Measurements from ENCODE around the gene PGBD2. TPM values are rescaled to one million over a fixed set of nuclear protein-coding genes. Genes with fewer than 3 reads are reported as not detected.

The PGBD2 gene
- polyA plus RNA-seq, 2 of the 4 experiments (the other 2 are of a cell fraction) = 5.6 to 7.1 TPM

DNA sequence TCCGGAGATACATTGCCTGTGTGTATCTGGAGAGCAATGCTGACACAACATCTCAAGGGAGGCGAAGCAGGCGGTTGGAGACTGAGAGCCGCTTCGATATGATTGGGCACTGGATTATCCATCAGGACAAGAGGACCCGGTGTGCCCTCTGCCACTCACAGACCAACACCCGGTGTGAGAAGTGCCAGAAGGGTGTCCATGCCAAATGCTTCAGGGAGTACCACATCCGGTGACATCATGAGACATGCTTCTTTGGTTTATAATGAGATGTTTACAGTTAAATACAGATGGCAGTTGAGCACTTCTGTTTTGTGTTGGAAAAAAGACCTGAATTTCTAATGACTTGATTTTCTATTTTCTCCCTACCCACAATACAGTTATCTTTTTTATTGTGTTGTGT, 12.1 kb downstream of the PGBD2 start:
- ATAC-seq = no peak
- Histone ChIP-seq H3K4me2 (no peak overlapping the region), H3K9me3 (no peaks in the 10 kb centered on the region), H3K4me1 (no peaks in the 10 kb centered on the region), H3K4me3 (no peak overlapping the region), H3K27ac (no peak overlapping the region)
- FAIRE-seq = no peak
- TF ChIP-seq HOXB13 (CRISPR knock-in tag; IDR thresholded peaks at IDR 0.05; ENCODE audit: low read depth) (no peak), EP300 (IDR thresholded peaks at IDR 0.05) (no peak)
- no peak for DNase-seq (ENCODE audit: low read depth in 1 of 2, low spot score in 1 of 2)
- 90% methylated on average over 8 of the region's 8 CpGs for WGBS (ENCODE audit: missing lambda C conversion rate)
- ChIA-PET CTCF (no interaction called here), POLR2A (no interaction called here)

DNA sequence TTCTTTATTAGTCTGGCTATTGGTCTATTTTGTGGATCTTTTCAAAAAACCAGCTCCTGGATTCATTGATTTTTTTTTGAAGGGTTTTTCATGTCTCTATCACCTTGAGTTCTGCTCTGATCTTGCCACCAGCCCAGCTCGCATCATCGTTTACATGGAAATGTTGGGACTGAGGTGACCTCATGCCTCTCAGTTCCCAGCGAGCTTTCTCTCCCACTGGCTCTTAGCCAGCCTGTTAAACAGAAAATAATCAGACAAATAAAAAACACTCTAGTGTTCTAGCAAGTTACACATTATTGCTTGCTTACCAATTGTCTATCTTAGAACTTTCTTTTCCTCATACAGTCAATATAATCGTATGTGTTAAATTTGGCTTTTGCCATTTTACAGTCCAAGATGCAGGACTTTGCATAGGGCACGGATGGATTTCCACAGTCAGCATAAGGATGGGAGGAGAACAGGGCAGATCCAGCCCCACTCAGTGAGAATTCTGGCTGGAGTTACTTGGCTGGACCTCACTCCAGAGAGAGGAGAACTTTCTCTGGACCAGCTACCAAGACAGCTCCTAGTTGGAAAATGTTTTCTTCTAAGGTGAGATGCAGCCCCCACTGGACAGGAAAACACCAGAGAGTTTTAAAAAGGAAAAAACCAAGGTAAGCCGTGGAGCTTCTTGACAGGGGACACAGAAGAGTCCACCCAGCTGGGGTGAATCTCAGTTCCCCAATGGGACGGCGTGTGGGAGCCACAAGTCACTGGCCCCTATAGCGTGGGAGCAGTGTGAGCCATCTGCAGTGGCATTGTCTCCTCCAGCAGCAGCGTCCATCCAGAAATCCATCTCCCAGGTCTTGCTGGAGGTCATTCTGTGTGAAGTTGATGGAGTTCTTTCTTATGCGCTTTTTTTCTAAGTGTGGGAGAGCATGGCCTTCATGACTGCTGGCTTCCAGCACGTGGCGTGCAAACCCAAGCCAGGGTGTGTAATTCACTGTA, 17.6 kb downstream of the PGBD2 start:
- TF ChIP-seq FOSB (CRISPR knock-in tag; IDR thresholded peaks at IDR 0.05) (no peak), EHMT2 (IDR thresholded peaks at IDR 0.05; ENCODE audit: low read depth) (no peak), ZSCAN20 (CRISPR knock-in tag; IDR thresholded peaks at IDR 0.05) (no peak), SREBF2 (IDR thresholded peaks at IDR 0.05) (no peak), HOXA7 (CRISPR knock-in tag; IDR thresholded peaks at IDR 0.05) (no peak), ZNF302 (CRISPR knock-in tag; IDR thresholded peaks at IDR 0.05) (no peak), HEYL (CRISPR knock-in tag; IDR thresholded peaks at IDR 0.05) (no peak), RAD21 (conservative IDR thresholded peaks at IDR 0.05 in 1 of 2, IDR thresholded peaks at IDR 0.05 in 1 of 2) (no peak), KDM5A (IDR thresholded peaks at IDR 0.05) (no peak), JUN (IDR thresholded peaks at IDR 0.05) (no peak), PHF8 (IDR thresholded peaks at IDR 0.05; ENCODE audit: borderline replicate concordance, low read depth) (no peak), FOXS1 (CRISPR knock-in tag; IDR thresholded peaks at IDR 0.05) (no peak), CBX8 (IDR thresholded peaks at IDR 0.05) (no peak), CHD2 (IDR thresholded peaks at IDR 0.05; ENCODE audit: low read length, partially characterized antibody) (no peak), RCOR1 (IDR thresholded peaks at IDR 0.05; ENCODE audit: low read depth, low read length) (no peak), POLR2A (IDR thresholded peaks at IDR 0.05; ENCODE audit: low read length) (no peak)
- TF ChIP-seq, protein P1, sequence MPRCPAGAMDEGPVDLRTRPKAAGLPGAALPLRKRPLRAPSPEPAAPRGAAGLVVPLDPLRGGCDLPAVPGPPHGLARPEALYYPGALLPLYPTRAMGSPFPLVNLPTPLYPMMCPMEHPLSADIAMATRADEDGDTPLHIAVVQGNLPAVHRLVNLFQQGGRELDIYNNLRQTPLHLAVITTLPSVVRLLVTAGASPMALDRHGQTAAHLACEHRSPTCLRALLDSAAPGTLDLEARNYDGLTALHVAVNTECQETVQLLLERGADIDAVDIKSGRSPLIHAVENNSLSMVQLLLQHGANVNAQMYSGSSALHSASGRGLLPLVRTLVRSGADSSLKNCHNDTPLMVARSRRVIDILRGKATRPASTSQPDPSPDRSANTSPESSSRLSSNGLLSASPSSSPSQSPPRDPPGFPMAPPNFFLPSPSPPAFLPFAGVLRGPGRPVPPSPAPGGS (IDR thresholded peaks at IDR 0.05) = no peak
- TF ChIP-seq, protein P2, sequence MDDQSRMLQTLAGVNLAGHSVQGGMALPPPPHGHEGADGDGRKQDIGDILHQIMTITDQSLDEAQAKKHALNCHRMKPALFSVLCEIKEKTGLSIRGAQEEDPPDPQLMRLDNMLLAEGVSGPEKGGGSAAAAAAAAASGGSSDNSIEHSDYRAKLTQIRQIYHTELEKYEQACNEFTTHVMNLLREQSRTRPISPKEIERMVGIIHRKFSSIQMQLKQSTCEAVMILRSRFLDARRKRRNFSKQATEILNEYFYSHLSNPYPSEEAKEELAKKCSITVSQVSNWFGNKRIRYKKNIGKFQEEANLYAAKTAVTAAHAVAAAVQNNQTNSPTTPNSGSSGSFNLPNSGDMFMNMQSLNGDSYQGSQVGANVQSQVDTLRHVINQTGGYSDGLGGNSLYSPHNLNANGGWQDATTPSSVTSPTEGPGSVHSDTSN (IDR thresholded peaks at IDR 0.05) = no peak
- TF ChIP-seq, protein P3, sequence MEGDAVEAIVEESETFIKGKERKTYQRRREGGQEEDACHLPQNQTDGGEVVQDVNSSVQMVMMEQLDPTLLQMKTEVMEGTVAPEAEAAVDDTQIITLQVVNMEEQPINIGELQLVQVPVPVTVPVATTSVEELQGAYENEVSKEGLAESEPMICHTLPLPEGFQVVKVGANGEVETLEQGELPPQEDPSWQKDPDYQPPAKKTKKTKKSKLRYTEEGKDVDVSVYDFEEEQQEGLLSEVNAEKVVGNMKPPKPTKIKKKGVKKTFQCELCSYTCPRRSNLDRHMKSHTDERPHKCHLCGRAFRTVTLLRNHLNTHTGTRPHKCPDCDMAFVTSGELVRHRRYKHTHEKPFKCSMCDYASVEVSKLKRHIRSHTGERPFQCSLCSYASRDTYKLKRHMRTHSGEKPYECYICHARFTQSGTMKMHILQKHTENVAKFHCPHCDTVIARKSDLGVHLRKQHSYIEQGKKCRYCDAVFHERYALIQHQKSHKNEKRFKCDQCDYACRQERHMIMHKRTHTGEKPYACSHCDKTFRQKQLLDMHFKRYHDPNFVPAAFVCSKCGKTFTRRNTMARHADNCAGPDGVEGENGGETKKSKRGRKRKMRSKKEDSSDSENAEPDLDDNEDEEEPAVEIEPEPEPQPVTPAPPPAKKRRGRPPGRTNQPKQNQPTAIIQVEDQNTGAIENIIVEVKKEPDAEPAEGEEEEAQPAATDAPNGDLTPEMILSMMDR (IDR thresholded peaks at IDR 0.05) = no peak
- Histone ChIP-seq H3K4me1 (no peaks in the 10 kb centered on the region), H3K4me3 (no peak overlapping the region), H3K9me3 (no peaks in the 10 kb centered on the region), H3K4me2 (no peak overlapping the region), H3K27ac (no peak overlapping the region)
- WGBS (ENCODE audit: missing lambda C conversion rate) = 88% methylated on average over 13 of the region's 13 CpGs
- no peak for ATAC-seq
- POLR2A ChIA-PET = no interaction called here
- CTCF ChIA-PET = interaction anchor here (0.7 to 2.5 kb wide), 4 partner anchors 7 to 15 kb away, joined by 3 to 11 read pairs (median 4); no protein-coding TSS in a partner anchor
- no peak for DNase-seq (ENCODE audit: low read depth in 1 of 2, low spot score in 1 of 2)
- no peak for FAIRE-seq

Data from A549 (cell line).